Breast epithelium (tissue), 4 donors: ENCODE results near the gene GPR108. TPM values are rescaled to one million over a fixed set of nuclear protein-coding genes. Genes with fewer than 3 reads are reported as not detected.

Experiments used
- DNase-seq, 2 donors: peaks; one replicate each; pipeline ENCODE4 v3.0.0-alpha.2; 2019; ENCODE audit warnings: low spot score in 2 of 2
- H3K27ac ChIP-seq, 2 donors: fragments of 200-600 bp; sonication (generic) in 1 of 2; one replicate each; pipeline ENCODE4 v1.5.1; 2016 to 2019; ENCODE audit warnings: mild to moderate bottlenecking in 1 of 2
- H3K27me3 ChIP-seq, 2 donors: fragments of 200-600 bp; sonication (generic) in 1 of 2; one replicate each; pipeline versions ENCODE4 v1.5.1 to v1.6.0; 2017 to 2019; ENCODE audit warnings: control low read depth in 1 of 2, mild to moderate bottlenecking in 1 of 2
- H3K36me3 ChIP-seq: fragments of 200-600 bp; one replicate; pipeline ENCODE4 v1.5.1; 2019
- H3K4me1 ChIP-seq, 2 donors: fragments of 200-600 bp; sonication (generic); one replicate each; pipeline ENCODE4 v1.5.1; 2016 to 2019; ENCODE audit warnings: control low read depth in 1 of 2
- H3K4me3 ChIP-seq, 3 donors: fragments of 200-600 bp; sonication (generic); 1 replicate in 2 of 3; 2 replicates in 1 of 3; pipeline ENCODE4 v1.5.1; 2016 to 2019; ENCODE audit warnings: mild to moderate bottlenecking in 3 of 3, moderate library complexity in 2 of 3
- H3K9me3 ChIP-seq, 2 donors: fragments of 200-600 bp; sonication (generic) in 1 of 2; one replicate each; pipeline ENCODE4 v1.5.1; 2016 to 2019; ENCODE audit warnings: control low read depth in 1 of 2
- POLR2A ChIP-seq: fragments of 450-650 bp; IDR thresholded peaks from one replicate; pipeline ENCODE4 v1.6.1; 2016; ENCODE audit warnings: antibody characterized with exemption, mild to moderate bottlenecking, moderate library complexity
- POLR2AphosphoS5 ChIP-seq, 3 donors: sonication (generic); formaldehyde crosslinking; IDR thresholded peaks; one replicate each; pipeline ENCODE4 v1.6.1; 2017; ENCODE audit warnings: antibody characterized with exemption in 3 of 3
- intact Hi-C: fragments of 100-400 bp; cut with DNase I; formaldehyde crosslinking; loops from one replicate; pipeline ENCODE4 v1.15.1; 2023; ENCODE audit warnings: low total_unique reads
- total RNA-seq, 3 donors: library from RNA; depleted of rRNA; stranded (reverse); fragments of >200 nt; gene quantifications; one replicate each; pipeline ENCODE4 v1.1.0, GENCODE V29; 2016
- TF ChIP-seq, protein P1 (sequence below), 3 donors: fragments of 450-650 bp; IDR thresholded peaks; one replicate each; pipeline ENCODE4 v1.5.1; 2016 to 2017; ENCODE audit warnings: antibody characterized with exemption in 3 of 3, mild to moderate bottlenecking in 3 of 3, moderate library complexity in 3 of 3

GPR108 gene
- total RNA-seq, 3 donors from 2014 or later, result 62.9 to 98.1 (median 78.0) TPM

DNA sequence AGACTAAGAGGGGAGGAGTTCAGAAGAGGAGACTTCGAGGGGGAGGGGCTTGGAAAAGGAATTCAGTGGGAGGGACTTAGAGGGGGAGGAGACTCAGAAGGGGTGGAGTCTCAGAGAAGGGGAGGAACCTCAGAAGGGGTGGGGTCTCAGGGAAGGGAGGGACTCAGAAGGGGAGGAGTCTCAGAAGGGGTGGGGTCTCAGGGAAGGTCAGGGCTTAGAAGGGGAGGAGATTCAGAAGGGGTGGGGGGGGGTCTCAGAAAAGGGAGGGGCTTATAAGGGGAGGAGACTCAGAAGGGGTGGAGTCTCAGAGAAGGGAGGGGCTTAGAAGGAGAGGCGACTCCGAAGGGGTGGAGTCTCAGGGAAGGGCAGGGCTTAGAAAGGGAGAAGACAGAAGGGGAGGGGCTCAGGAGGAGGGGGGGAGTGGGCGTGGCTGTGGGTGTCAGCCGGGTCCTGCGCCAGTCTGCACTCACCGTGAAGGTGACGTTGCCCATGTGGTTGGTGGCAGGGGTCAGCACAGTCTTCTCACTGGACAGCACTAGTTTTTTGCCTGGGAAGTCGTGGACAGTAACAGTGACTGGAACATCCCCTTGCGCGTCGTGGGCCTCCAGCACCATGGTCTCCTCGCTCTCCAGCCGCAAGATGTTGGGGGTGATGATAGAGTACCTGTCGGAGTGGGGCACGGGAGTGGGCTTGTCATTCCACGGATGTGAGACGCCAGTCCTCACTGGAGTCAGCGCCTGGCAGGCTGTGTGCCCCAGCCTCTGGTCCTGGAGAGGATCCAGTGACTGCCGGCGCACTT, 18.4 kb downstream of the GPR108 start:
- TF ChIP-seq POLR2A (no peak), POLR2AphosphoS5 (IDR thresholded peaks at IDR 0.05) (no peak)
- TF ChIP-seq, protein P1, sequence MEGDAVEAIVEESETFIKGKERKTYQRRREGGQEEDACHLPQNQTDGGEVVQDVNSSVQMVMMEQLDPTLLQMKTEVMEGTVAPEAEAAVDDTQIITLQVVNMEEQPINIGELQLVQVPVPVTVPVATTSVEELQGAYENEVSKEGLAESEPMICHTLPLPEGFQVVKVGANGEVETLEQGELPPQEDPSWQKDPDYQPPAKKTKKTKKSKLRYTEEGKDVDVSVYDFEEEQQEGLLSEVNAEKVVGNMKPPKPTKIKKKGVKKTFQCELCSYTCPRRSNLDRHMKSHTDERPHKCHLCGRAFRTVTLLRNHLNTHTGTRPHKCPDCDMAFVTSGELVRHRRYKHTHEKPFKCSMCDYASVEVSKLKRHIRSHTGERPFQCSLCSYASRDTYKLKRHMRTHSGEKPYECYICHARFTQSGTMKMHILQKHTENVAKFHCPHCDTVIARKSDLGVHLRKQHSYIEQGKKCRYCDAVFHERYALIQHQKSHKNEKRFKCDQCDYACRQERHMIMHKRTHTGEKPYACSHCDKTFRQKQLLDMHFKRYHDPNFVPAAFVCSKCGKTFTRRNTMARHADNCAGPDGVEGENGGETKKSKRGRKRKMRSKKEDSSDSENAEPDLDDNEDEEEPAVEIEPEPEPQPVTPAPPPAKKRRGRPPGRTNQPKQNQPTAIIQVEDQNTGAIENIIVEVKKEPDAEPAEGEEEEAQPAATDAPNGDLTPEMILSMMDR (IDR thresholded peaks at IDR 0.05), result no peak
- intact Hi-C loops, result no loop called here
- H3K27ac ChIP-seq, result peak overlapping the region in 1 of 2 donors; percentile 56
- no peaks in the 10 kb centered on the region for H3K36me3 ChIP-seq
- H3K4me3 ChIP-seq, result peak overlapping the region; percentile 34 to 51 (median 35)
- H3K4me1 ChIP-seq, result no peaks in the 10 kb centered on the region
- no peaks in the 10 kb centered on the region for H3K9me3 ChIP-seq
- H3K27me3 ChIP-seq, result no peaks in the 10 kb centered on the region
- no peak for DNase-seq

DNA sequence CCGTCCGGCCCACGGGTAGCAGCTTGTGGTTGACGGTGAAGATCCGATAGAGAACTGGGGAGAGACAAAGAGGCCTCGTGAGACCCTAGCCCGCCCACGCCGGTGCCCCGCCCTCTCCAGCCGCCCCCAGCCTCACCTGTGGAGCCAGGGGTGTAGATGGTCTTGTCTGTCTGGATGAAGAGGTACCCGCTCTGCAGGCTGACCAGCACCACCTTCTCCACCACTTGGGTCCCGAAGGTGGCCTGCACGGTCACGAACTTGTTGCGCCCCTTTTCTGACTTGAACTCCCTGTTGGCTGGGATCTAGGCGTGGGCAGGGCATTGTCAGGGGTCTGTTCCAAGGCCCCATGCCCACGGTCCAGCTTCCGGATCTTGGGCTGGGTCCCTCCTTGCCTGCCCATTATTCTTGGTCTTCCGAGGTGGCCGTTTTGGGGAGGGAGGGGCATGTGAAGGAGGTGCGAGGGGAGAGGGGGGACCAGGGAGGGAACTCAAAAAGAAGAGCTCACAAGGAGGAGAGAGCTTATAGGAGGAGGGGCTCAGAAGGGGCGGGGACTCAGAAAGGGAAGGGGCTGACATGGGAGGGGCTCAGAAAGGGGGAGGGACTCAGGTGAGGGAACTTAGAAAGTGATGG, 19.2 kb downstream of the GPR108 start:
- Histone ChIP-seq H3K36me3 (no peaks in the 10 kb centered on the region), H3K4me3 (peak overlapping the region in 1 of 3 donors; percentile 51), H3K4me1 (no peaks in the 10 kb centered on the region), H3K27me3 (no peaks in the 10 kb centered on the region), H3K27ac (peak overlapping the region in 1 of 2 donors; percentile 32), H3K9me3 (no peaks in the 10 kb centered on the region)
- DNase-seq, result no peak
- TF ChIP-seq, protein P1 (IDR thresholded peaks at IDR 0.05), result no peak
- TF ChIP-seq POLR2A (no peak), POLR2AphosphoS5 (IDR thresholded peaks at IDR 0.05) (no peak)
- intact Hi-C loops, result no loop called here

DNA sequence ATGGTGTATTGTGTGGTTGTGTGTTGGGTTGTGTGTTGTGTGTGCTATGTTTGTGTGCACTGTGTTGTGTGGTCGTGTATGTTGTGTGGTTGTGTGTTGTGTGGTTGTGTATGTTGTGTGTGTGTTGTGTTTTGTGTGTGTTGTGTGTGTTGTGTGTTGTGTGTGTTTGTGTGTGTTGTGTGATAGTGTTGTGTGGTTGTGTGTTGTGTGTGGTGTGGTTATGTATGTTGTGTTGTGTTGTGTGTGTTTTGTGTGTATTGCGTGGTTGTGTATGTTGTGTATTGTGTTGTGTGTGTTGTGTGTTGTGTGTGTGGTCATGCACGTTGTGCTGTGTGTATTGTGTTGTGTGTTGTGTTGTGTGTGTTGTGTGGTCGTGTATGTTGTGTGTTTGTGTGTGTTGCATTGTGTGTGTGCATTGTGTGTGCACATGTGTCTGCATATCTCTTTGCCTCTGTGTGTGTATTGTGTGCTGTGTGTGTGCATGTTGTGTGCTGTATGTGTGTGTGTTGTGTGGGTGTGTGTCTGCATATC, 19.9 kb downstream of the GPR108 start:
- intact Hi-C loops, result no loop called here
- no peaks in the 10 kb centered on the region for H3K27me3 ChIP-seq
- DNase-seq, result no peak
- no peaks in the 10 kb centered on the region for H3K4me1 ChIP-seq
- TF ChIP-seq POLR2AphosphoS5 (IDR thresholded peaks at IDR 0.05), result no peak
- no peak for TF ChIP-seq POLR2A
- TF ChIP-seq, protein P1 (IDR thresholded peaks at IDR 0.05), result no peak
- no peaks in the 10 kb centered on the region for H3K36me3 ChIP-seq
- H3K9me3 ChIP-seq, result no peaks in the 10 kb centered on the region
- H3K4me3 ChIP-seq, result no peak overlapping the region
- peak overlapping the region in 1 of 2 donors; percentile 7 for H3K27ac ChIP-seq

DNA sequence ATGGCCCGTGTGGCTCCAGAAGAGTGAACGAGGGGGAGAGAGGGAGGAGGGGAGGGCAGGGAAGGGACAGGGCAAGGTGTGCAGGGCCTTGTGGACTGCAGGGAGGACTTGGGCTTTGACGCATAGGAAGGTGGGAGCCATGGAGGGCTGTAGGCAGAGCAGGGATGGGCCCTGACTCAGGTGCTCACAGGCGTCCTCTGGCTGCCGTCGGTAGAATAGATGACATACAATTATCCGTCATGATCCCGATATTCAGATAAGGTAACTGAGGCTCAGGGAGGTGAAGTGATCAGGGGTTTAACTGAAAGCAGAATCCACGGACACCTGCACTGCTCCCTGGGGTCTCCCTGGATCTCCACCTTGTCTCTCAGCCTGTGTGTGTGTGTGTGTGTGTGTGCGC, 20.3 kb downstream of the GPR108 start:
- no peaks in the 10 kb centered on the region for H3K27me3 ChIP-seq
- no peak overlapping the region for H3K4me3 ChIP-seq
- H3K9me3 ChIP-seq, result no peaks in the 10 kb centered on the region
- H3K36me3 ChIP-seq, result no peaks in the 10 kb centered on the region
- H3K4me1 ChIP-seq, result no peaks in the 10 kb centered on the region
- intact Hi-C loops, result no loop called here
- peak overlapping the region in 1 of 2 donors; percentile 7 for H3K27ac ChIP-seq
- DNase-seq, result no peak
- TF ChIP-seq POLR2AphosphoS5 (IDR thresholded peaks at IDR 0.05), result no peak
- no peak for TF ChIP-seq POLR2A
- TF ChIP-seq, protein P1 (IDR thresholded peaks at IDR 0.05), result no peak

DNA sequence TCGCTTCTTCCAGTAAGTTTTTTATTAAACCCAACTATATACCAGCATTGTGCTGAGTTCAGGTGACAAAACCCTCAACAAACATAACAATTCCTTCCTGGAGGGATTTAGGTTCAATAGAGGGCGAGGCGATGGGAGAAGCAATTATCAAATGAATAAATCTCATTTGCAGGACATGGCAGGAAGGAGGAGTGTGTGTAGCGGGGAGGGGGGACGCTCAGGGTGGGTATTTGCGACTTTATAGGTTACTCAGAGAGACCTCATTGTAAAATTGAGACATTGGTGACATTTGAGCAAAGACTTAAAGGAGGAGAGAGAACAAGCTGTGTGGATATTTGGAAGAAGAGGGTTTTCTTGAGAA, 20.8 kb downstream of the GPR108 start:
- H3K36me3 ChIP-seq, result no peaks in the 10 kb centered on the region
- no peaks in the 10 kb centered on the region for H3K4me1 ChIP-seq
- H3K9me3 ChIP-seq, result no peaks in the 10 kb centered on the region
- H3K4me3 ChIP-seq, result no peak overlapping the region
- intact Hi-C loops, result no loop called here
- no peak for TF ChIP-seq POLR2AphosphoS5 (IDR thresholded peaks at IDR 0.05)
- TF ChIP-seq, protein P1 (IDR thresholded peaks at IDR 0.05), result no peak
- no peak for TF ChIP-seq POLR2A
- H3K27ac ChIP-seq, result no peak overlapping the region
- H3K27me3 ChIP-seq, result no peaks in the 10 kb centered on the region
- no peak for DNase-seq
